HepG2 (cell line): Measurements from ENCODE around the gene CNRIP1.

Source experiments
- EZH2 ChIP-seq: conservative IDR thresholded peaks from 2 replicates; pipeline ENCODE4 v1.6.1; 2012; ENCODE audit warnings: mild to moderate bottlenecking, low read depth, low read length, moderate library complexity
- ZNF549 ChIP-seq: sonication (generic); formaldehyde crosslinking; IDR thresholded peaks from 2 replicates; pipeline ENCODE4 v1.5.0; 2020; ENCODE audit warnings: missing genetic modification reagents

DNA sequence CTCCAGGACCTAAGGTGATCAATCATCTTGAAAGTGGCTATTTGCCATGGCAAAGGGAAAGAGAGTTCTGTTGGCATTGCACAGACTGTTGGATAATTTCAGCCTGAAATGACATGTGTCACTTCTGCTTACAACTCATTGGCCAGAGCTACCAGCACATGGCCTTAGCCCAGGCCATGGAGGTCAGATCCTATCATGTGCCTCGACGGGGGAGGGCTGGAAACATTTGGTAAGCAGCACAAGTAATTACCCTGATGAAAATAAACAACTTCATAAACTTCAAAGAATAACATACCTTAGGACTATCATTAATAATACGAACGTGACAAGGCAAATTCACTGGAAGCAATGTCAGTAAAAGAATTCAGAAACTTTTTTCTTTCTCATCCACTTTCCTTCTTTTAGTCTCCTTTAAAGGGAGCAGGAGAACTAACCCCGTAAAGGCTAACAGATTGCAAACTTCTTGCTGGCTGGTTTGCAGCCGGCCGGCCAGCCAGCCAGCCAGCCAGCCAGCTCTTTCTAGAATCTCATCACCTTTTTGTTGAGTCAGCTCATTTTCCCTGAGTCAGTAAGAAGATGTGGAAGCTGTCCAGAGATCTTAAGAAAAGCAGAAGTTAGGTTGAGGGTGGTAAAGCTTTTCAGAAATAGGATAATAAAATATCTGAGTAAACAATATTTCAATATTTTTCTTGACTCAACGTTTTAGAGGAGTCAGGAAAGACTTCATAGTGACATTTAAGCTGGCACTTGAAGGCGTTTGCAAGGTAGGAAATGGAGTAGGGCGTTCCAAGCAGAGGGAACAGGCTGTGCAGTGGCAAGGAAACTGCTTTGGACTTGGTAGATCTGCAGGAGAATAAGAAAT lies 31.9 kb downstream of the CNRIP1 start:
- TF ChIP-seq EZH2, result no peak
- no peak for TF ChIP-seq ZNF549 (CRISPR knock-in tag)
